Measurements from ENCODE around the gene YY1.

YY1 gene

DNA sequence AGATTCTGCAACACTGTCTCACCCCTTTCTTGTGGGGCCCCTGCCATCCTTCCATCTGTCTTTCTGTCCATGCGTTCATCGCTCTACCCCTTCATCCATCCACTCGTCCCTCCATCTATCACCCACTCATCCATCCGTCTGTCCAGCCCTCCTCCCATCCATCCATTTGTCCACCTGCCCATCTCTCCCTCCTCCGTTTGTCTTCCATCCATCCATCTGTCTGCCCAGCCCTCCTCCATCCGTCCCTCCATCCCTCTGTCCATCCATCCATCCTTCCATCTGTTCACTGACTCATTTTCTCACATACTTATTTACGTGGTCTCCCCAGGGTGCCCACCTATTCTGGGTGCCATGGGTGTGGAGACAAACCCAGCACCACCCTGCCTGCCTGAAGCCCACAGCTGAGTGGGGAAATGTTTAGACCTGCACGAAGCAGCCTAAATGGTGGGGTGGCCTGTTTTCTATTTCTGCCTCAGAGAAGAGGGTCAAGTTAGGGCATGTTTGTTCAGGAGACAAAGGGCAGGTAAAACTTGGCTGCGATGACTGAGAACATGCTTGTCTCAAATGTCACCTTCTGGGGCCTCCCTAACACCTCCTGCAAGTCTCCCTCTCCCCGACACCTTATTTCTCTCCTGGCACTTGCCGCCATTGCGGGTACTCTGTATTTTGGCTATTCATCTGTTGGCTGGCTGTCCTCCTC is 81.4 kb downstream of the YY1 start:
- TF ChIP-seq REST (IDR thresholded peaks at IDR 0.05; ENCODE audit: insufficient read depth in 1 of 2, low read depth in 2 of 2, low read length in 2 of 2) (no peak), POLR2AphosphoS5 (IDR thresholded peaks at IDR 0.05; ENCODE audit: low read depth, low read length) (no peak), TAF1 (IDR thresholded peaks at IDR 0.05; ENCODE audit: borderline replicate concordance, insufficient read depth, low read length) (no peak), SIN3A (IDR thresholded peaks at IDR 0.05; ENCODE audit: borderline replicate concordance, insufficient read depth, low read length) (no peak), FOXP2 (optimal IDR thresholded peaks at IDR 0.05; ENCODE audit: borderline replicate concordance, extremely low read depth, extremely low read length, insufficient read depth) (no peak)

DNA sequence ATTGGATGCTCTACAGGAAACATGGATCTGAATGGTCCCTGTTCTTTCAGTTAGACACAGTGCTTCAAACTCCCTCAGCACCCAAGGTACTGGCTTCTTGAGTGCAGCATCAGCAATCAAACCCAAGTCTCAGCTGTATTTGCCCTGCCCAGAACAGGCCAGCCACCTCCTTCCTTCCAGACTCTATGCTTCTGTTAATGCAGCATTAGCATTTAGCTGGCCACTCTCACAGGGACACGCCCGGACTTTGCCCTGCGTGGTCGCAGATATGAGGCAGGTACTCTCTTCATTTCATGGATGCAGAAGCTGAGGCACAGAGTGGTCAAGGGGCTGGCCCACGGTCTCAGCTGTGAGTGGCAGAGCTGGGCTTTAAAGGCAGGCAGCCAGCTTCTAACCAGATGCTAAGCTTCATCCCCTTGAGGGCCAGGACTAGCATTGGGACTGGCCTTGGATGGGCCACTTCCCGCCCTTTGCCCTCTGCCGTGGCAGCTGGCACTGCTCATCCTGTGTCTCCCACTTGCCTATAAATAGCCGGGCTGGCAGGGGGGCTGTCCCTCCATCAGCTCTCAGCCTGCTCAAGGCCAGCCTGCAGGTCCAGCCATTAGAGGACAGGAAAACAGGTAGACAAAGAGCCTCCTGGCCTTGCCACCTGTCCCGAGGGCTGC is 82.7 kb downstream of the YY1 start:
- TF ChIP-seq POLR2AphosphoS5 (IDR thresholded peaks at IDR 0.05; ENCODE audit: low read depth, low read length) (no peak), SIN3A (IDR thresholded peaks at IDR 0.05; ENCODE audit: borderline replicate concordance, insufficient read depth, low read length) (no peak), FOXP2 (optimal IDR thresholded peaks at IDR 0.05; ENCODE audit: borderline replicate concordance, extremely low read depth, extremely low read length, insufficient read depth) (no peak), TAF1 (IDR thresholded peaks at IDR 0.05; ENCODE audit: borderline replicate concordance, insufficient read depth, low read length) (no peak)

- no peak for TF ChIP-seq TAF1 (IDR thresholded peaks at IDR 0.05; ENCODE audit: borderline replicate concordance, insufficient read depth, low read length)
- TF ChIP-seq SIN3A (IDR thresholded peaks at IDR 0.05; ENCODE audit: borderline replicate concordance, insufficient read depth, low read length): no peak
- TF ChIP-seq REST (IDR thresholded peaks at IDR 0.05; ENCODE audit: insufficient read depth in 1 of 2, low read depth in 2 of 2, low read length in 2 of 2): no peak
- no peak for TF ChIP-seq FOXP2 (optimal IDR thresholded peaks at IDR 0.05; ENCODE audit: borderline replicate concordance, extremely low read depth, extremely low read length, insufficient read depth)
- TF ChIP-seq POLR2AphosphoS5 (IDR thresholded peaks at IDR 0.05; ENCODE audit: low read depth, low read length): no peak
Measured at GRCh38 chr14:100322138-100322957, 83.4 kb downstream of the YY1 start.

DNA sequence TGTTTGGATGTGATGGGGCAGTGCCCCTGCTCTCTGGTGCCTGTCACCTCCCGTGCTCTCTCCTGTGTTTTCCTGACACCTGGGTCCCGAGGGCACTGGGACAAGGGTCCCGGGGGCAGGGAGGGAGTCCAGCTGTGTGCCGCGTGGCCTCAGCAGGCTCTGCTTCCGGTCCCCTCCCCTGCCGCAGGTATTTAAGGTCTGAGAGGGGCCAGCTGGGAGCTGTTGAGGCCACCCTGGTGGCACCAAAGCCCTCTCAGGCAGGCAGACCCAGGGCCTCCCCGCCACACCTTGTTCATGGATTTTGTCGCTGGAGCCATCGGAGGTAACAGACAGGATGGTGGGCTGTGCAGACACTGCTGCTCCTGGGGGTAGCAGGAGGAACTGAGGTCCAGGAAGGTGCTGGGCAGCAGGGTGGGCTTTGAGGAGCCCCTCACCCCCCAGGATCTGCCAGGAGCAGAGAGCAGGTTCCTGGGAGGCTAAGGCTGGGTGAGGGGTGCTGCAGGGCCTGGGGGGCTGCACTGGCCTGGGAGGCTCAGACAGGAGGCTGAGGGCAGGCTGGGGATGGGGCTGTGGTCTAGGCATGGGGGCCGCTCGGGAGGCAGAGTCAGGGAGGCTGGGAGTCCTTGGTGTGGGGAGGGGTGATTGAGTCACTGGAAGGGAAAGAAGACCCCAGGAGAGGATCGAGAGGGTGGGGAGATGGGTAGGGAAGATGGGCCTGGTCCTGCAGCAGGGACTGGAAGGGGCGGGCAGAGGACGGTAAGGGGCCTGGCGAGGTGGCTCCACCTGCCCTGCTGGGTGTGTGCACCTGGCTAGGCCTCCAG is 84.4 kb downstream of the YY1 start, which contains the start of gene SLC25A47:
Gene SLC25A47, plus strand, starts transcription at position 219 of the 821 bp plus-strand sequence. Its CDS starts 76 bp downstream, at position 295.
- TF ChIP-seq TAF1 (IDR thresholded peaks at IDR 0.05; ENCODE audit: borderline replicate concordance, insufficient read depth, low read length) (no peak), REST (IDR thresholded peaks at IDR 0.05; ENCODE audit: insufficient read depth in 1 of 2, low read depth in 2 of 2, low read length in 2 of 2) (no peak), SIN3A (IDR thresholded peaks at IDR 0.05; ENCODE audit: borderline replicate concordance, insufficient read depth, low read length) (no peak), POLR2AphosphoS5 (IDR thresholded peaks at IDR 0.05; ENCODE audit: low read depth, low read length) (no peak), FOXP2 (optimal IDR thresholded peaks at IDR 0.05; ENCODE audit: borderline replicate concordance, extremely low read depth, extremely low read length, insufficient read depth) (no peak)

Measured in PFSK-1 (cell line).